Hepatocyte (in vitro differentiated cells): Measurements from ENCODE around the gene ABO. TPM values are rescaled to one million over a fixed set of nuclear protein-coding genes. Genes with fewer than 3 reads are reported as not detected.
"Not testable (repeated sequence)": the region's sequence is repeated elsewhere in the genome, so short reads cannot be mapped to it uniquely, and the experiment has no call there.

Experiments used
- DNase-seq: peaks from one replicate; pipeline ENCODE4 v3.0.0-alpha.2; 2016; ENCODE audit warnings: low spot score
- H2AFZ ChIP-seq: fragments of 200-600 bp; sonication (generic); 2 replicates; pipeline ENCODE4 v1.6.0; 2016; ENCODE audit warnings: antibody characterized with exemption, mild to moderate bottlenecking
- H3K27ac ChIP-seq: fragments of 200-600 bp; sonication (generic); 2 replicates; pipeline ENCODE4 v1.5.1; 2016; ENCODE audit warnings: mild to moderate bottlenecking
- H3K27me3 ChIP-seq: fragments of 200-600 bp; sonication (generic); 2 replicates; pipeline ENCODE4 v1.6.1; 2016
- H3K36me3 ChIP-seq: fragments of 200-600 bp; sonication (generic); replicated peaks from 2 replicates; pipeline ENCODE4 v1.5.1; 2016; ENCODE audit warnings: low read depth; ENCODE audit not compliant: insufficient read depth
- H3K4me1 ChIP-seq: fragments of 200-600 bp; sonication (generic); 2 replicates; pipeline ENCODE4 v1.5.1; 2016; ENCODE audit warnings: mild to moderate bottlenecking, moderate library complexity; ENCODE audit not compliant: insufficient read depth
- H3K4me2 ChIP-seq: fragments of 200-600 bp; sonication (generic); 2 replicates; pipeline ENCODE4 v1.6.0; 2016
- H3K4me3 ChIP-seq: fragments of 200-600 bp; sonication (generic); 2 replicates; pipeline ENCODE4 v1.5.1; 2016; ENCODE audit warnings: mild to moderate bottlenecking
- H3K79me2 ChIP-seq: fragments of 200-600 bp; sonication (generic); 2 replicates; pipeline ENCODE4 v1.6.0; 2017; ENCODE audit warnings: mild to moderate bottlenecking
- H3K9me2 ChIP-seq: fragments of 200-600 bp; sonication (generic); replicated peaks from 2 replicates; pipeline ENCODE4 v1.6.0; 2017; ENCODE audit warnings: mild to moderate bottlenecking; ENCODE audit not compliant: insufficient read depth
- H3K9me3 ChIP-seq: fragments of 200-600 bp; sonication (generic); 2 replicates; pipeline ENCODE4 v1.5.1; 2016; ENCODE audit warnings: low read depth, mild to moderate bottlenecking
- H4K20me1 ChIP-seq: fragments of 200-600 bp; sonication (generic); 2 replicates; pipeline ENCODE4 v1.6.0; 2016; ENCODE audit warnings: mild to moderate bottlenecking; ENCODE audit not compliant: insufficient read depth, poor library complexity, severe bottlenecking
- CTCF ChIP-seq: fragments of 200-600 bp; sonication (generic); IDR thresholded peaks from 2 replicates; pipeline ENCODE4 v1.5.1; 2016; ENCODE audit warnings: antibody characterized with exemption, mild to moderate bottlenecking; ENCODE audit not compliant: poor library complexity
- EZH2 ChIP-seq: fragments of 200-600 bp; sonication (generic); IDR thresholded peaks from 2 replicates; pipeline ENCODE4 v1.6.1; 2016; ENCODE audit warnings: antibody characterized with exemption, mild to moderate bottlenecking, borderline replicate concordance
- EZH2phosphoT487 ChIP-seq: fragments of 200-600 bp; sonication (generic); IDR thresholded peaks from one replicate; pipeline ENCODE4 v1.6.1; 2018; ENCODE audit warnings: antibody characterized with exemption, mild to moderate bottlenecking, low read depth, moderate library complexity; ENCODE audit not compliant: unreplicated experiment, severe bottlenecking
- WGBS: methylation state at CpG from one replicate; pipeline ENCODE4 v1.1.6; 2016; ENCODE audit warnings: low lambda C conversion rate; ENCODE audit errors: missing lambda C conversion rate; 5-methylcytosine and 5-hydroxymethylcytosine counted together
- polyA plus RNA-seq: library from polyadenylated mRNA; unstranded; fragments of >200 nt; fragmentation: Nextera tagmentation; extraction: Ambion mirVana; gene quantifications from 2 replicates; pipeline ENCODE4 v1.2.1, GENCODE V29; 2016
- small RNA-seq: library from RNA; depleted of rRNA; stranded (forward); fragments of <200 nt; gene quantifications from one replicate; pipeline ENCODE3, GENCODE V24; 2014
- total RNA-seq: library from RNA; depleted of rRNA; stranded (reverse); fragments of >200 nt; gene quantifications from 2 replicates; pipeline ENCODE4 v1.2.3, GENCODE V29; 2014

ABO gene
- total and polyA plus RNA-seq, 2 experiments from 2014 or later, result 4.8 to 15.7 TPM

DNA sequence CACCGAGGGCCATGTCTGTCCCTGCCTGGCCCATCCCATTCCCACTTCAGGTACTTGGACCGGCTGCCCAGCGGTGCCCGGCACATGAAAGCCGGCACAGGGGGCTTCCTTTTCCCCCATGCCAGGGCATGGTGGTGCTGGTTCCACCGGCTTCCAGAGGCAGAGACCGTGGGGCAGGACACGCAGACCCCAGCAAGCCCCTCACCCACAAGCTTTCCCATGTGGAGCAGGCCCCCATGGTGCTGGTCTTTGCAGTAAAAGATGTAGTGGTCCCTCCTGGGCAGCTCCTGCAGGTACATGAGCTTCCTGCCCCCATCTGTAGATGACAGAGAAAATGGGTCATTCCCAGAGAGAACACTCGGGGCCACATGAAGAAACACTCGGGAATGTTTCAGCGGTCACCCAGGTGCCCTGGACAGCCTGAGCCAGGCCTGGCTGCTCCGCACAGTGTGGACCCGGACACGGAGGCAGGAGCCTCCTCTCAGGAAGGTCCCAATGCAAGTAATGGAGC is 67.9 kb downstream of the ABO start:
- Histone ChIP-seq H3K9me3 (no peaks in the 10 kb centered on the region), H2AFZ (no peak overlapping the region), H3K9me2 (no peaks in the 10 kb centered on the region), H3K27ac (no peak overlapping the region), H4K20me1 (no peaks in the 10 kb centered on the region), H3K36me3 (no peaks in the 10 kb centered on the region), H3K27me3 (no peaks in the 10 kb centered on the region), H3K4me1 (no peaks in the 10 kb centered on the region), H3K4me3 (no peak overlapping the region), H3K4me2 (no peak overlapping the region), H3K79me2 (no peaks in the 10 kb centered on the region)
- TF ChIP-seq EZH2, result no peak
- no peak for TF ChIP-seq EZH2phosphoT487
- no peak for TF ChIP-seq CTCF
- no peak for DNase-seq
- 84% methylated on average over 14 of the region's 14 CpGs for WGBS

DNA sequence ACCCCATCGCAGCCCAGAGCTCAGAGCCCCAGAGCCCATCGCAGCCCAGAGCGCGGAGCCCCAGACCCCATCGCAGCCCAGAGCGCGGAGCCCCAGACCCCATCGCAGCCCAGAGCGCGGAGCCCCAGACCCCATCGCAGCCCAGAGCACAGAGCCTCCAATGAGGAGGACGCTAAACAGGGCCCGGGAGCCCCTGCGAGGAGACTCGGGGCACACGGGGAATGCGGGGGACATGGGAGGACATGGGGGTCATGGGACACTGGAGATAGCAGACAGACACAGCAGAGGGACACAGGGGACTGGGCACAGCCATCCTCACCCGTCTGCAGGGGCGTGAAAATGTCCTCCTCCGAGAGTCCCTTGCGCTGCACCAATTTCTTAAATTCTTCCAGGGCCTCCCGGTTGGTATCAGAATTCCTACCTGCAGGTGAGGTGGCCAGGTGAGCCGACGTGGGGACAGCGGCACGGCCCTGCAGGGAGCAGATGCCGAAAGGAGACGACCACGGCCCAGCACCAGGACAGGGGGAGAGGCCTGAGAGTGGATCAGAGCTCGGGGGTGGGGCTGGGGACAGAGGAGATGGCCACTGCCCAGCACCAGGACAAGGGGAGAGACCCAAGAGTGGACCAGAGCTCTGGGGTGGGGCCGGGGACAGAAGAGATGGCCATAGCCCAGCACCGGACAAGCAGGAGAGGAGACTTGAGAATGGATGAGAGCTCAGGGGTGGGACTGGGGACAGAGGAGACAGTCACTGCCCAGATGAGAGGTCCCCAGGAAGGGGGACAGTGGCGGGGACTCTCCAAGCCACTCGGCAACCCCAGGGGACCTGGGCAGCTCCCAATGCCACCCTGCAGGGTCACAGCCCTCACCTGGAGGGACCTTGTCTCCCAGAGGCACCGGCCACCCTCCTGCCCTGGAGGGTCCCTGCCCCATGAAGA is 68.7 kb downstream of the ABO start:
- H3K79me2 ChIP-seq, result no peaks in the 10 kb centered on the region
- no peak for DNase-seq
- no peaks in the 10 kb centered on the region for H3K9me2 ChIP-seq
- no peak overlapping the region for H3K4me3 ChIP-seq
- no peaks in the 10 kb centered on the region for H3K36me3 ChIP-seq
- 88% methylated on average over 24 of the region's 35 CpGs for WGBS
- H3K4me2 ChIP-seq, result no peak overlapping the region
- H2AFZ ChIP-seq, result no peak overlapping the region
- TF ChIP-seq CTCF (no peak), EZH2phosphoT487 (no peak), EZH2 (no peak)
- H3K27ac ChIP-seq, result no peak overlapping the region
- no peaks in the 10 kb centered on the region for H3K4me1 ChIP-seq
- no peaks in the 10 kb centered on the region for H3K9me3 ChIP-seq
- H4K20me1 ChIP-seq, result no peaks in the 10 kb centered on the region
- H3K27me3 ChIP-seq, result no peaks in the 10 kb centered on the region

DNA sequence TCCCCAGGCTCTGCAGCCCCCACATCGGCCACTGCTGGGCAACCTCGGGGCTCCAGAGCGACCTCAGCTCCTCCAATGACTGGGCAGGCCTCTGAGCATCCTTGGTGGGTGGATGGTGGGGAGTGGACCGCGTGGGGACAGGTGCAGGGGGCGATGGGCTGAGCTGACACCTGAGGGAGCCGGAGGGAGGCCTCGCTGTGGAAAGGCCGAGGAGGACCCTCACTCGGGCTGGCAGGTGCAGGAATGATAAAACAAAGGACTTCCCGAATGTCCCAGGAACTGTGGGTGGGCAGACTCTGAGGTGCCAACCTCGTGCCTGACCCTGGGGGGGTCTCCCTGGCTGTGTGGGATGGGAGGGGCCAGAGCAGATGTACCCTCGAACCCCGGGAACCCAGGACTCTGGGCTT is 69.5 kb downstream of the ABO start:
- not testable (repeated sequence) for H3K27ac ChIP-seq, H3K27me3 ChIP-seq, H3K4me2 ChIP-seq, H4K20me1 ChIP-seq, H3K36me3 ChIP-seq, DNase-seq, H2AFZ ChIP-seq, H3K9me3 ChIP-seq, H3K79me2 ChIP-seq, H3K9me2 ChIP-seq, H3K4me1 ChIP-seq, H3K4me3 ChIP-seq
- WGBS, result 85% methylated on average over 9 of the region's 14 CpGs

Small RNAs within 50 kb of the gene (small RNA-seq; reads per million reads assigned to genes)
- gene RF00019, result not detected

Other genes starting within 250 kb of the ABO start
- gene GTF3C5, start 244.2 kb downstream of the ABO start, total RNA-seq, result 45.0 and 52.5 TPM in 2 replicates
- 66.0 and 87.3 TPM in 2 replicates for gene GTF3C5, start 244.2 kb downstream of the ABO start, polyA plus RNA-seq
- 2.4 and 4.4 TPM in 2 replicates for gene CEL, start 213.2 kb downstream of the ABO start, total RNA-seq
- 5.9 and 6.6 TPM in 2 replicates for gene CEL, start 213.2 kb downstream of the ABO start, polyA plus RNA-seq
- gene RALGDS, start 154.0 kb downstream of the ABO start, total RNA-seq, result 26.9 and 30.9 TPM in 2 replicates
- 48.0 and 51.7 TPM in 2 replicates for gene RALGDS, start 154.0 kb downstream of the ABO start, polyA plus RNA-seq
- 10.1 and 15.5 TPM in 2 replicates for gene GBGT1, start 111.3 kb downstream of the ABO start, total RNA-seq
- 4.0 and 5.8 TPM in 2 replicates for gene GBGT1, start 111.3 kb downstream of the ABO start, polyA plus RNA-seq
- gene OBP2B, start 66.0 kb downstream of the ABO start, total RNA-seq, result not detected in 2 replicates
- gene OBP2B, start 66.0 kb downstream of the ABO start, polyA plus RNA-seq, result not detected in 2 replicates
- gene SURF6, start 61.0 kb upstream of the ABO start, total RNA-seq, result 20.2 and 23.4 TPM in 2 replicates
- gene SURF6, start 61.0 kb upstream of the ABO start, polyA plus RNA-seq, result 22.9 and 24.3 TPM in 2 replicates
- 15.3 and 18.8 TPM in 2 replicates for gene MED22, start 72.9 kb upstream of the ABO start, total RNA-seq
- gene MED22, start 72.9 kb upstream of the ABO start, polyA plus RNA-seq, result 18.7 and 23.4 TPM in 2 replicates
- gene RPL7A, start 73.0 kb upstream of the ABO start, total RNA-seq, result 2,138 and 2,226 TPM in 2 replicates
- gene RPL7A, start 73.0 kb upstream of the ABO start, polyA plus RNA-seq, result 377 and 404 TPM in 2 replicates
- gene SURF1, start 81.3 kb upstream of the ABO start, total RNA-seq, result 33.9 and 37.4 TPM in 2 replicates
- gene SURF1, start 81.3 kb upstream of the ABO start, polyA plus RNA-seq, result 76.5 and 83.9 TPM in 2 replicates
- 13.2 and 13.6 TPM in 2 replicates for gene SURF2, start 81.3 kb upstream of the ABO start, total RNA-seq
- gene SURF2, start 81.3 kb upstream of the ABO start, polyA plus RNA-seq, result 22.9 and 25.5 TPM in 2 replicates
- 354 and 374 TPM in 2 replicates for gene SURF4, start 100.9 kb upstream of the ABO start, total RNA-seq
- 294 and 360 TPM in 2 replicates for gene SURF4, start 100.9 kb upstream of the ABO start, polyA plus RNA-seq
- 0.10 and 0.48 TPM in 2 replicates for gene STKLD1, start 101.2 kb upstream of the ABO start, total RNA-seq
- gene STKLD1, start 101.2 kb upstream of the ABO start, polyA plus RNA-seq, result 1.6 and 2.5 TPM in 2 replicates
- gene REXO4, start 142.8 kb upstream of the ABO start, total RNA-seq, result 16.6 and 19.4 TPM in 2 replicates
- gene REXO4, start 142.8 kb upstream of the ABO start, polyA plus RNA-seq, result 17.2 and 18.0 TPM in 2 replicates
- 1.5 and 6.8 TPM in 2 replicates for gene ADAMTS13, start 147.2 kb upstream of the ABO start, total RNA-seq
- 6.5 and 11.4 TPM in 2 replicates for gene ADAMTS13, start 147.2 kb upstream of the ABO start, polyA plus RNA-seq
- 31.5 and 37.8 TPM in 2 replicates for gene CACFD1, start 184.8 kb upstream of the ABO start, total RNA-seq
- gene CACFD1, start 184.8 kb upstream of the ABO start, polyA plus RNA-seq, result 49.2 and 50.4 TPM in 2 replicates
- 5.7 and 7.3 TPM in 2 replicates for gene SLC2A6, start 203.9 kb upstream of the ABO start, total RNA-seq
- 10.6 and 14.8 TPM in 2 replicates for gene SLC2A6, start 203.9 kb upstream of the ABO start, polyA plus RNA-seq
- not detected in 2 replicates for gene MYMK, start 249.8 kb upstream of the ABO start, total RNA-seq
- 0.91 and 1.3 TPM in 2 replicates for gene MYMK, start 249.8 kb upstream of the ABO start, polyA plus RNA-seq